Common myeloid progenitor, CD34-positive (primary cell): ENCODE data around the gene ALCAM.

Source experiments
- CTCF ChIA-PET: fragments of 350-600 bp; sonication (Branson Sonifier 250); formaldehyde crosslinking; loops from one replicate; lab custom pipeline; 2021; ENCODE audit warnings: antibody characterized with exemption; lab: Charles Lee
- POLR2A ChIA-PET: fragments of 350-600 bp; sonication (Branson Sonifier 250); formaldehyde crosslinking; loops from one replicate; lab custom pipeline; 2021; ENCODE audit warnings: antibody characterized with exemption; lab: Charles Lee
- DNase-seq, 3 donors: peaks; one replicate each; pipeline versions ENCODE4 v3.0.0 to v3.0.0-alpha.2; 2013
- H3K27ac ChIP-seq, 2 experiments: 1 replicate in 1 of 2; 2 replicates in 1 of 2; pipeline ENCODE4 v1.7.0; 2013; ENCODE audit warnings: inconsistent platforms in 2 of 2, low read length in 2 of 2, mild to moderate bottlenecking in 2 of 2, low read depth in 1 of 2, moderate library complexity in 1 of 2; ENCODE audit not compliant: severe bottlenecking in 2 of 2, insufficient read depth in 1 of 2, poor library complexity in 1 of 2
- H3K27me3 ChIP-seq, 5 experiments: replicated peaks in 2 of 5; 1 replicate in 3 of 5; 2 replicates in 2 of 5; pipeline versions ENCODE4 v1.6.1 to v1.7.0; 2013; ENCODE audit warnings: low read length in 4 of 5, mild to moderate bottlenecking in 2 of 5, moderate library complexity in 2 of 5, inconsistent platforms in 1 of 5; ENCODE audit not compliant: insufficient read depth in 5 of 5, control insufficient read depth in 4 of 5
- H3K36me3 ChIP-seq, 4 experiments: 1 replicate in 2 of 4; 2 replicates in 2 of 4; pipeline versions ENCODE4 v1.6.1 to v1.7.0; 2013; ENCODE audit warnings: low read length in 3 of 4, control low read depth in 1 of 4, mild to moderate bottlenecking in 1 of 4; ENCODE audit not compliant: control insufficient read depth in 4 of 4, insufficient read depth in 4 of 4
- H3K4me1 ChIP-seq, 4 experiments: 1 replicate in 3 of 4; 2 replicates in 1 of 4; pipeline versions ENCODE4 v1.6.1 to v1.7.1; 2013; ENCODE audit warnings: low read length in 3 of 4, mild to moderate bottlenecking in 3 of 4, control low read depth in 1 of 4, inconsistent platforms in 1 of 4, moderate library complexity in 1 of 4; ENCODE audit not compliant: control insufficient read depth in 4 of 4, insufficient read depth in 4 of 4; ENCODE audit errors: control extremely low read depth in 1 of 4
- H3K4me3 ChIP-seq, 7 experiments: 1 replicate in 4 of 7; 2 replicates in 3 of 7; pipeline versions ENCODE4 v1.5.1 to v1.7.0; 2013; ENCODE audit warnings: mild to moderate bottlenecking in 7 of 7, low read length in 6 of 7, moderate library complexity in 6 of 7, inconsistent platforms in 2 of 7, low read depth in 2 of 7, control low read depth in 1 of 7; ENCODE audit not compliant: insufficient read depth in 4 of 7, control insufficient read depth in 1 of 7; ENCODE audit errors: extremely low read depth in 1 of 7
- H3K9me3 ChIP-seq, 5 experiments: 1 replicate in 4 of 5; 2 replicates in 1 of 5; pipeline versions ENCODE4 v1.6.1 to v1.7.1; 2013; ENCODE audit warnings: low read length in 4 of 5, mild to moderate bottlenecking in 2 of 5, inconsistent platforms in 1 of 5, low read depth in 1 of 5, moderate library complexity in 1 of 5; ENCODE audit not compliant: control insufficient read depth in 4 of 5, insufficient read depth in 2 of 5; ENCODE audit errors: control extremely low read depth in 1 of 5
- WGBS: methylation state at CpG from one replicate; pipeline ENCODE4 v1.1.5; 2013; ENCODE audit not compliant: insufficient coverage; 5-methylcytosine and 5-hydroxymethylcytosine counted together

ALCAM gene

DNA sequence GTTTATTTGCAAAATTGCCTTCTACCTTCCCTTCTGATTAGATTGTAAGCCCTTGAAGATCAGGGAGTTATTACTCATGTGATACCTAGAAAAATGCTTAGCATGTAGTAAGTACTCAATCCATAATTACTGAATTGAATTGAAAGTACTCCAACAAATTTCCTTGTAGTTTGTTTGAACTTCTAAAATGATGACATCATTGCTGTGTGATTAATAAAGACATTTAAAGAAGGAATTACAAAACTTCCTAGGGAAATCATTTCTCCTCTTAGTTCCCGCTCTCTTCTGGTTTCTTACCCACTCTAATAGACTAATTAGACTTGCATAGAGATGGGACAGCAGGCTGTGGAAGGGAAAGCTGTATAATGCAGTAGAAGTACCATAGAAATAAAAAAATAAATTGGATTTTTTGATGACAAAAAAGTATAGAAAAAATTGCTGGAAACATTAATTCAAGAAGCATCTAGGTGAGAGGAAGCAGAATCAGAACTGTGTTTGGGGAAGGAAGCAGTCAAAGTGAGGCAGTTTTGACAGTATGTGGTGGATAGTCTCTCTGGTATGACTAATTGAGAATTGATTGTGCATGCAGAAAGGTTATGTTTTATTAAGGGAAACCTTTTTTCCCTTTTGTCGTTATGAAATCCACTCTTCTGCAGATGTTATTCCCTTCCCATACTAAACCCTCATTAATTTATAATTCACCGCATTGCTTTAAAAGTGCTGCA, 93.0 kb downstream of the ALCAM start:
- H3K9me3 ChIP-seq, result no peaks in the 10 kb centered on the region
- no peaks in the 10 kb centered on the region for H3K27me3 ChIP-seq
- DNase-seq, result peak in 1 of 3 donors; percentile 12
- H3K4me3 ChIP-seq, result no peak overlapping the region
- WGBS, result 100% methylated on average over 1 of the region's 3 CpGs
- no peak overlapping the region for H3K27ac ChIP-seq
- no peaks in the 10 kb centered on the region for H3K4me1 ChIP-seq
- no peaks in the 10 kb centered on the region for H3K36me3 ChIP-seq
- CTCF ChIA-PET, result no interaction called here
- POLR2A ChIA-PET, result no interaction called here

DNA sequence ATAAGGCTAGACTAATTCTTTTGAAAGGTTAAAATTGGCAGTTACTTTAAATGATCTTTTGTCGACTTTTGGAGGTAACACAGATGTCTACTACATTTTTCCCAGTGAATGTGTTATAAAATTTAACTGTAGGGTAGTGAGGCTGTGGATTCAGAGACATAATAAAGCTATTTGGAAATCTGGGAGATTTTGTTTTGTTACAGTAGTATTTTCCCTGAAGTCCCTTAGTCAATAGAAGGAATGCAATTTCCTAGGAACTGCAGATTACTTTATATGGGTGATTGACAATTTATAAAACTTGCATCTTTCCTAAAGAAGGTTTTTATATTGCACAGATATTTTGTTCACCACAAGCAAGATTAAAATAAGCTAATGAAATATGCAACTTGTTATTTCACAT, 96.9 kb downstream of the ALCAM start:
- Histone ChIP-seq H3K27ac (no peak overlapping the region), H3K9me3 (peaks cover 0 to 3% (median 0%) of the 10 kb centered on the region in 5 experiments), H3K27me3 (no peaks in the 10 kb centered on the region), H3K4me1 (no peaks in the 10 kb centered on the region), H3K4me3 (no peak overlapping the region), H3K36me3 (no peaks in the 10 kb centered on the region)
- no peak for DNase-seq
- ChIA-PET POLR2A (no interaction called here), CTCF (interaction anchor here (0.6 to 0.9 kb wide), 2 partner anchors 21 to 32 kb away, joined by 3 read pairs; no protein-coding TSS in a partner anchor)
- WGBS, result no CpG with 5 or more reads among the region's 1 CpG

DNA sequence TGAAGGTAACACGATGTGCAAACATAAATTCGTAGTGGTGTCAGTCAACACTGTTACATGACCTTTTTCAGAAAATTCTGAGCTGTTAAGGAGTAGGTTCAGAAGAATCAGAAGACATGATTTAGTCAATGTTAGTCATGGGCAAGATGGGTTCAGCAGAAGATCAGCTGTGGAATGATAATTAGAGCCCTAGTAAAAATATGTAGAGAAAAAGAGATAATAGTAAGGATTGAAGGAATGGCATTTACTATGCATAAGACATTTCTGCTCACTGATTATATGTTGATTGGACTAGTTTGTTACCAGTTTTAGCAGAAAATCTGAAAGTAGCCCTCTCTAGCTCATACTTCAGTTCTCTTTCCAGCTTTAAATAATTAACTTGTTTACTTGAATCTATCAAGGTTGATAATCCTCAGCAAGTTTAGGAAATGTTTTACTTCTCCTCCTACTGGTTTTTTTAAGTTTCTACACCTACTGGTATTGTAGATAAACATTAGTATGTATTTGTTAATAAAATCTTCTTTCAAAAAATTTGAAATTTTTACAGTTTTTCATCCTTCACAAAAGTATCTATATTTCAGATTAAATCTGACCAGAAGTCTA, 98.6 kb downstream of the ALCAM start:
- 100% methylated on average over 2 of the region's 2 CpGs for WGBS
- H3K4me3 ChIP-seq, result no peak overlapping the region
- CTCF ChIA-PET, result interaction anchor here (1.5 kb wide), 1 partner anchor 15 kb away, joined by 7 read pairs; no protein-coding TSS in a partner anchor
- no peaks in the 10 kb centered on the region for H3K4me1 ChIP-seq
- H3K36me3 ChIP-seq, result no peaks in the 10 kb centered on the region
- H3K27me3 ChIP-seq, result no peaks in the 10 kb centered on the region
- POLR2A ChIA-PET, result no interaction called here
- H3K9me3 ChIP-seq, result peaks cover 0 to 3% (median 0%) of the 10 kb centered on the region in 5 experiments
- no peak overlapping the region for H3K27ac ChIP-seq
- no peak for DNase-seq

DNA sequence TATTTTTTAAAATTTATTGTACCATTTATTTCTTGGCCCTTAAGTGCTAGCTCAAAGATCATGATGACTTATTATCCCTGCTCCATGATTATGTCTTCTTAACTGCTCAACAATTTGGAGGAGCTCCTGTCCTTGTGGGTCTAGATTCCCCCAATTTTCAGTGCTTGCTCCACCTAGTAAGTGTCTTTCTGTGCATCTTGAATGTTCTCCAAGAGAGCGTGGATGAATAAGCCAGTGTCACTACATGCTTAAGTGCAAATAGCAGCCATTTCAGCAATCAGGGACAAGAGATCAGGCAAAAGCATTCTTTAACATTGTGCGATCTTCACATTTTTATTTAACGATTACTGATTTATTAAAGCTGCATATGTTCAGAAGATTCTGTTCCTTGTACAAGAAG, 99.4 kb downstream of the ALCAM start:
- ChIA-PET CTCF (interaction anchor here (1.5 kb wide), 1 partner anchor 14 kb away, joined by 7 read pairs; no protein-coding TSS in a partner anchor), POLR2A (no interaction called here)
- WGBS, result 100% methylated on average over 1 of the region's 3 CpGs
- no peak overlapping the region for H3K4me3 ChIP-seq
- no peaks in the 10 kb centered on the region for H3K27me3 ChIP-seq
- no peak for DNase-seq
- H3K27ac ChIP-seq, result no peak overlapping the region
- H3K36me3 ChIP-seq, result no peaks in the 10 kb centered on the region
- peaks cover 0 to 3% (median 0%) of the 10 kb centered on the region in 5 experiments for H3K9me3 ChIP-seq
- H3K4me1 ChIP-seq, result no peaks in the 10 kb centered on the region

DNA sequence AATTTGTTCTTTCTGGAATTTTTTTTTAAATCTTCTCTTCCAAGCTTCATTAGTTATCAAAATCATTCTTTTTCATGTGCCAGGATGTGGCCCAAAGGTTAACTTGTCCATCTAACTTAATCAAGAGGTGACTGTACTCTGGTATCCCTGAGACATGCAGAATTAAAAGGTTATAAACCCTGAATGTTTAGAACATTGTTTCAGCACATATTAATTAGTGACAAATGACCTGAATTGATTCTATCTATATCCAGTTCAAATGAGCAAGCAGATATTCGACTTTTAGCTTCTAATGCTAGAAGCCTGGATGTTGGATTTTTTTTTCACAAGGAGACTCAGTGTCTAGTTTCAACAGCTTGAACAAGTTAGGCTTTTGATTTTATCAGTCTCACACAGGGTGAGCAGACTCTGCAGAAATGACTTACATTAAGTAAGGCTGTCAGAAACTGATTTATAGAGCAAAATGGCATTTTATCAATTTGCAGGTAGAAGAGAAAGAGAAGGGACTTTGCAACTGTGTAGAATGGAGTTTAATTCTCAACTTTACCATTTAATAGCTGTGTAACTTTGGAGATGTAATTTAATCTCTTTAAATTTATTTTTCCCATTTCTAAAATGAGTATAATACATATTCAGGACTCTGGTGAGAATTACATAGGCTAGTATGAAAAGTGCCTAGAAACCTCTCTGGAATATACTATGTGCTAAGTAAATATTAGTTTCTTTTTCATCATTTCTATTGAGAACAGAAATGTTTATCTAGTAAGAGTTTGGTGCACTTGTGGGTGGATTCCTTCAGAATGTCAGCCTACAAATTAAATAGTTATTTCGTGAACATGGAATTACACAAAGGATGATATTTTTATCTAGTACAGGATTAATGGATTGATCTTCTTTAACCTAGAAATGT, 100.0 kb downstream of the ALCAM start:
- no CpG with 5 or more reads among the region's 2 CpGs for WGBS
- CTCF ChIA-PET, result interaction anchor here (1.5 kb wide), 1 partner anchor 13 kb away, joined by 7 read pairs; no protein-coding TSS in a partner anchor
- no peaks in the 10 kb centered on the region for H3K27me3 ChIP-seq
- H3K4me1 ChIP-seq, result no peaks in the 10 kb centered on the region
- no peak overlapping the region for H3K27ac ChIP-seq
- no peak for DNase-seq
- POLR2A ChIA-PET, result interaction anchor here (0.6 kb wide), 1 partner anchor 874 kb away, joined by 4 read pairs; no protein-coding TSS in a partner anchor
- H3K4me3 ChIP-seq, result no peak overlapping the region
- H3K9me3 ChIP-seq, result peaks cover 0 to 3% (median 0%) of the 10 kb centered on the region in 5 experiments
- H3K36me3 ChIP-seq, result no peaks in the 10 kb centered on the region

DNA sequence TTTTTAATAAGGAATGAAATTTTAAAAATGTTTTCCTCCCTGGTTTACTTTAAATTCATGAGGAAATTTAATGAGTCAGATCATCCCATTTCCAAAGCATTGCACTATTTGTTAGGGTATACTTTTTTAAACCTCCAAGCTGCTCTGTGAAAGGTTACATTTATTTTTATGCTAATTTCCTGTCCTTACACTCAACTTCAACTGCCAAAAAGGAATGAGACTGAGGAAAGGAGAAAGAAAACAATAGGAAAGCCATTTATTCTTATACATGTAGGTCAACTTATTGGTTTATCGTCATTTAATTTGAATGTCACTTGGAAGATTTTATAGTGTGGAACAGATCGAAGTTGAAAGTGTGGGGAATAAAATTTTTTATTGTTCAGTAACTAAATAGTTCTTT, 104.1 kb downstream of the ALCAM start:
- Histone ChIP-seq H3K9me3 (peaks cover 0 to 5% (median 1%) of the 10 kb centered on the region in 5 experiments), H3K36me3 (no peaks in the 10 kb centered on the region), H3K27me3 (no peaks in the 10 kb centered on the region), H3K4me3 (no peak overlapping the region), H3K27ac (no peak overlapping the region), H3K4me1 (peaks cover 0 to 2% (median 0%) of the 10 kb centered on the region in 4 experiments)
- ChIA-PET POLR2A (no interaction called here), CTCF (no interaction called here)
- DNase-seq, result no peak
- WGBS, result 100% methylated on average over 1 of the region's 2 CpGs
